B cell (primary cell): ENCODE results near the gene CMPK2. TPM values are rescaled to one million over a fixed set of nuclear protein-coding genes. Genes with fewer than 3 reads are reported as not detected.

Source experiments
- ATAC-seq: fragments of 200-7000 bp; cut with Tn5 transposase; one replicate; pipeline ENCODE4 v1.10.0; 2021; ENCODE audit warnings: low read depth, mild to moderate bottlenecking, moderate number of reproducible peaks, moderate library complexity
- CTCF ChIA-PET: fragments of 350-600 bp; sonication (Branson Sonifier 250); formaldehyde crosslinking; loops from one replicate; lab custom pipeline; 2021; ENCODE audit warnings: antibody characterized with exemption, inconsistent platforms; lab: Charles Lee
- POLR2A ChIA-PET: fragments of 350-600 bp; sonication (Branson Sonifier 250); formaldehyde crosslinking; loops from one replicate; lab custom pipeline; 2021; ENCODE audit warnings: antibody characterized with exemption; lab: Charles Lee
- DNase-seq: peaks from one replicate; pipeline ENCODE4 v3.0.0; 2013
- H2AFZ ChIP-seq: 2 replicates; pipeline ENCODE4 v1.6.1; 2012; ENCODE audit warnings: mild to moderate bottlenecking, low read depth, low read length; ENCODE audit not compliant: insufficient read depth, poor library complexity, severe bottlenecking
- H3K27ac ChIP-seq, 2 donors: 1 replicate in 1 of 2; 2 replicates in 1 of 2; pipeline ENCODE4 v1.5.1; 2012 to 2013; ENCODE audit warnings: low read length in 2 of 2, mild to moderate bottlenecking in 2 of 2, moderate library complexity in 1 of 2
- H3K27me3 ChIP-seq, 4 experiments: fragments of 200-600 bp in 1 of 4; sonication (generic) in 1 of 4; replicated peaks in 1 of 4; 1 replicate in 2 of 4; 2 replicates in 2 of 4; pipeline versions ENCODE4 v1.6.1 to v1.7.0; 2013 to 2016; ENCODE audit warnings: low read length in 3 of 4, mild to moderate bottlenecking in 2 of 4, mixed read lengths in 1 of 4, moderate library complexity in 1 of 4; ENCODE audit not compliant: insufficient read depth in 4 of 4, control insufficient read depth in 3 of 4; ENCODE audit errors: control extremely low read depth in 1 of 4
- H3K36me3 ChIP-seq, 2 experiments: replicated peaks in 1 of 2; 1 replicate in 1 of 2; 2 replicates in 1 of 2; pipeline versions ENCODE4 v1.6.1 to v1.7.1; 2013; ENCODE audit warnings: low read length in 1 of 2; ENCODE audit not compliant: insufficient read depth in 2 of 2, control insufficient read depth in 1 of 2; ENCODE audit errors: control extremely low read depth in 1 of 2, extremely low read depth in 1 of 2
- H3K4me1 ChIP-seq, 2 donors: fragments of 200-600 bp in 1 of 2; sonication (generic) in 1 of 2; 1 replicate in 1 of 2; 2 replicates in 1 of 2; pipeline versions ENCODE4 v1.5.1 to v1.6.1; 2013 to 2017; ENCODE audit warnings: low read length in 2 of 2; ENCODE audit not compliant: control insufficient read depth in 2 of 2, insufficient read depth in 2 of 2
- H3K4me2 ChIP-seq: replicated peaks from 2 replicates; pipeline ENCODE3; 2012; ENCODE audit warnings: mild to moderate bottlenecking, low read depth, low read length; ENCODE audit not compliant: poor library complexity, severe bottlenecking
- H3K4me3 ChIP-seq, 5 experiments: fragments of 200-600 bp in 1 of 5; sonication (generic) in 1 of 5; 1 replicate in 3 of 5; 2 replicates in 2 of 5; pipeline versions ENCODE4 v1.5.1 to v1.7.0; 2011 to 2016; ENCODE audit warnings: low read length in 4 of 5, mild to moderate bottlenecking in 4 of 5, low read depth in 2 of 5, control low read depth in 1 of 5, moderate library complexity in 1 of 5; ENCODE audit not compliant: insufficient read depth in 1 of 5; ENCODE audit errors: control extremely low read depth in 1 of 5, extremely low read depth in 1 of 5
- H3K79me2 ChIP-seq: fragments of 200-600 bp; sonication (generic); one replicate; pipeline ENCODE4 v1.6.0; 2016; ENCODE audit warnings: low read length; ENCODE audit not compliant: control insufficient read depth, insufficient read depth
- H3K9ac ChIP-seq: fragments of 200-600 bp; sonication (generic); 2 replicates; pipeline ENCODE4 v1.6.1; 2017; ENCODE audit warnings: mild to moderate bottlenecking, low read length, moderate library complexity
- H3K9me3 ChIP-seq, 3 donors: one replicate each; pipeline versions ENCODE4 v1.6.1 to v1.7.1; 2013; ENCODE audit warnings: low read length in 2 of 3; ENCODE audit not compliant: control insufficient read depth in 2 of 3, insufficient read depth in 1 of 3; ENCODE audit errors: control extremely low read depth in 1 of 3
- H4K20me1 ChIP-seq: 2 replicates; pipeline ENCODE4 v1.6.0; 2012; ENCODE audit warnings: mild to moderate bottlenecking, low read length; ENCODE audit not compliant: insufficient read depth, control insufficient read depth, poor library complexity, severe bottlenecking
- H3K27ac Mint-ChIP-seq: one replicate; pipeline ENCODE4 v1.8.0; 2021; ENCODE audit warnings: mixed read lengths
- H3K27me3 Mint-ChIP-seq: one replicate; pipeline ENCODE4 v1.8.0; 2021; ENCODE audit warnings: mixed read lengths
- H3K4me1 Mint-ChIP-seq: one replicate; pipeline ENCODE4 v1.8.0; 2021; ENCODE audit warnings: mixed read lengths
- H3K4me3 Mint-ChIP-seq: one replicate; pipeline ENCODE4 v1.8.0; 2021; ENCODE audit warnings: mixed read lengths
- H3K9me3 Mint-ChIP-seq: one replicate; pipeline ENCODE4 v1.8.0; 2022; ENCODE audit warnings: mixed read lengths; ENCODE audit not compliant: insufficient read depth
- CTCF ChIP-seq: fragments of 200-600 bp; IDR thresholded peaks from one replicate; pipeline ENCODE4 v1.8.0; 2022; ENCODE audit warnings: antibody characterized with exemption, mild to moderate bottlenecking
- EZH2 ChIP-seq: IDR thresholded peaks from 2 replicates; pipeline ENCODE4 v1.6.1; 2012; ENCODE audit warnings: borderline replicate concordance, low read depth, mild to moderate bottlenecking, moderate library complexity, low read length; ENCODE audit not compliant: insufficient read depth, poor library complexity, severe bottlenecking
- WGBS: methylation state at CpG from one replicate; pipeline ENCODE4 v1.1.5; 2013; ENCODE audit warnings: missing lambda C conversion rate; ENCODE audit not compliant: insufficient coverage; 5-methylcytosine and 5-hydroxymethylcytosine counted together
- intact Hi-C: fragments of 100-400 bp; cut with micrococcal nuclease; formaldehyde crosslinking; loops from one replicate; pipeline ENCODE4 v1.10.0; 2022
- polyA plus RNA-seq: library from polyadenylated mRNA; depleted of rRNA; stranded (reverse); fragments of >200 nt; gene quantifications from 2 replicates; pipeline ENCODE4 v1.2.3, GENCODE V29; 2012
- total RNA-seq, 2 donors: library from RNA; stranded (reverse); fragments of 120-200 nt in 1 of 2; gene quantifications; 1 replicate in 1 of 2; 2 replicates in 1 of 2; pipeline versions ENCODE4 v1.2.3 to v1.2.4, GENCODE V29; 2013 to 2022

Gene CMPK2
- total and polyA plus RNA-seq, 2 donors (not counting 1 experiment from before 2014, with no cell fraction given): 1.2 to 2.9 TPM

- no peak overlapping the region for H3K4me3 Mint-ChIP-seq
- CTCF ChIA-PET: no interaction called here
Observed at GRCh38 chr2:6820903-6821584, 44.7 kb downstream of the CMPK2 start.

More at GRCh38 chr2:6820903-6821584, 44.7 kb downstream of the CMPK2 start:
- Mint-ChIP-seq H3K27ac (no peak overlapping the region), H3K27me3 (peaks cover 23% of the 10 kb centered on the region), H3K4me1 (peaks cover 3% of the 10 kb centered on the region), H3K9me3 (no peaks in the 10 kb centered on the region)
- H3K79me2 ChIP-seq: no peaks in the 10 kb centered on the region
- H2AFZ ChIP-seq: no peak overlapping the region
- POLR2A ChIA-PET: no interaction called here
- no peak overlapping the region for H3K4me2 ChIP-seq
- H3K27ac ChIP-seq: no peak overlapping the region
- H3K4me3 ChIP-seq: no peak overlapping the region
- TF ChIP-seq EZH2 (no peak), CTCF (no peak)
- ATAC-seq (no peak), DNase-seq (no peak)
- no peaks in the 10 kb centered on the region for H3K4me1 ChIP-seq
- H3K9me3 ChIP-seq: no peaks in the 10 kb centered on the region
- H4K20me1 ChIP-seq: no peaks in the 10 kb centered on the region
- intact Hi-C loops: no loop called here
- peaks cover 0 to 5% (median 0%) of the 10 kb centered on the region in 4 experiments for H3K27me3 ChIP-seq
- WGBS: 73% methylated on average over 17 of the region's 21 CpGs
- H3K36me3 ChIP-seq: no peaks in the 10 kb centered on the region
- H3K9ac ChIP-seq: no peak overlapping the region
